ENCODE data around the gene MAP3K14. TPM values are rescaled to one million over a fixed set of nuclear protein-coding genes. Genes with fewer than 3 reads are reported as not detected.

MAP3K14 gene
- total RNA-seq, 1 experiment from 2014 or later, result 7.8 TPM

- no peak overlapping the region; a peak in 1 of 7 replicates for H3K27ac Mint-ChIP-seq
- Histone ChIP-seq H3T11ph (ENCODE audit: low read length) (no peak overlapping the region), H3K4me2 (ENCODE audit: insufficient read depth, insufficient read length, low read length) (no peak overlapping the region), H3K14ac (ENCODE audit: insufficient read depth, low read length) (no peak overlapping the region), H4K5ac (ENCODE audit: insufficient read length, low read depth, low read length) (no peak overlapping the region), H3K79me1 (ENCODE audit: insufficient read depth, low read depth, low read length, poor library complexity, severe bottlenecking) (no peaks in the 10 kb centered on the region), H2BK120ac (ENCODE audit: low read depth, low read length, poor library complexity, severe bottlenecking) (no peak overlapping the region), H2AK5ac (ENCODE audit: insufficient read length, low read length) (no peak overlapping the region), H3K79me2 (ENCODE audit: insufficient read depth, low read length) (peaks cover 9% of the 10 kb centered on the region; the same call in 1 of the 2 replicates), H4K20me1 (ENCODE audit: control insufficient read depth, insufficient read depth, insufficient read length) (no peaks in the 10 kb centered on the region), H3K4me1 (ENCODE audit: insufficient read depth, low read length) (peaks cover 3% of the 10 kb centered on the region; the same call in 1 of the 2 replicates), H3K23ac (ENCODE audit: insufficient read length, low read depth, low read length) (no peak overlapping the region), H4K91ac (ENCODE audit: insufficient read length, low read depth, low read length) (no peak overlapping the region), H3K27ac (ENCODE audit: insufficient read length, low read depth, low read length) (no peak overlapping the region), H2BK5ac (ENCODE audit: insufficient read length, low read length) (no peak overlapping the region), H3K4ac (ENCODE audit: low read depth, low read length) (no peak overlapping the region), H2AFZ (ENCODE audit: low read length) (no peak overlapping the region), H3K9ac (ENCODE audit: extremely low read depth, insufficient read length, low read length) (no peak overlapping the region), H4K8ac (replicated peaks; ENCODE audit: insufficient read length, low read depth, low read length) (no peak overlapping the region), H3K27me3 (ENCODE audit: insufficient read depth, low read length) (no peaks in the 10 kb centered on the region; the same call in 1 of the 2 replicates), H3K56ac (ENCODE audit: insufficient read length, low read depth, low read length) (no peak overlapping the region), H3K9me3 (ENCODE audit: control insufficient read depth, low read depth, low read length) (no peaks in the 10 kb centered on the region), H3K23me2 (ENCODE audit: insufficient read length, low read depth, low read length, poor library complexity, severe bottlenecking) (peaks cover 10% of the 10 kb centered on the region), H3K18ac (ENCODE audit: insufficient read length, low read depth, low read length) (no peak overlapping the region), H2BK12ac (ENCODE audit: insufficient read length, low read depth, low read length) (no peak overlapping the region), H2BK20ac (ENCODE audit: low read depth, low read length, poor library complexity, severe bottlenecking) (no peak overlapping the region), H2BK15ac (ENCODE audit: low read depth, low read length) (no peak overlapping the region)
- WGBS (ENCODE audit: extremely low coverage, insufficient read length, low lambda C conversion rate), result no CpG with 5 or more reads among the region's 8 CpGs
- peaks cover 34% of the 10 kb centered on the region in 2 experiments for H3K4me1 Mint-ChIP-seq
- peaks cover 3% of the 10 kb centered on the region; the same call in 1 of the 2 replicates for H3K27me3 Mint-ChIP-seq (ENCODE audit: low read depth)
- H3K4me3 Mint-ChIP-seq, result no peak overlapping the region
- H3K36me3 Mint-ChIP-seq (ENCODE audit: insufficient read depth in 1 of 3, low read depth in 3 of 3), result peaks cover 0 to 6% (median 0%) of the 10 kb centered on the region in 3 experiments; a peak in 3 of 7 replicates
- H3K9me3 Mint-ChIP-seq, result no peaks in the 10 kb centered on the region
- no peak for DNase-seq
- no peak for TF ChIP-seq CTCF (conservative IDR thresholded peaks at IDR 0.05)
These were observed 4.1 kb downstream of the MAP3K14 start for GRCh38 chr17:45312477-45313420.
